IMR-90 (cell line): ENCODE measurements around the gene LENEP. TPM values are rescaled to one million over a fixed set of nuclear protein-coding genes. Genes with fewer than 3 reads are reported as not detected.

Source experiments
- ATAC-seq: fragments of 200-7000 bp; cut with Tn5 transposase; 2 replicates; pipeline ENCODE4 v1.9.1; 2020; ENCODE audit warnings: low read depth, mild to moderate bottlenecking, moderate library complexity
- BruUV-seq: library from RNA; stranded (reverse); fragments of 400-500 nt; replicated peaks from 2 replicates; lab custom pipeline; 2021; lab: Mats Ljungman, UMichigan
- CTCF ChIA-PET: fragments of 300-600 bp; formaldehyde crosslinking; extraction: SDS; loops from one replicate; lab custom pipeline; 2021; ENCODE audit warnings: antibody characterized with exemption; lab: Yijun Ruan, JAX
- POLR2A ChIA-PET: fragments of 300-600 bp; sonication (Branson Sonifier 250); formaldehyde crosslinking; loops from one replicate; lab custom pipeline; 2022; ENCODE audit warnings: antibody characterized with exemption; ENCODE audit not compliant: unreplicated experiment; lab: Charles Lee
- DNase-seq: peaks from one replicate; pipeline ENCODE4 v3.0.0; 2013
- H2AFZ ChIP-seq: replicated peaks from 2 replicates; pipeline ENCODE3; 2013; ENCODE audit warnings: low read length, mild to moderate bottlenecking; ENCODE audit not compliant: poor library complexity
- H2AK5ac ChIP-seq: 2 replicates; pipeline ENCODE4 v1.6.1; 2013; ENCODE audit warnings: low read depth, low read length, inconsistent platforms
- H2AK9ac ChIP-seq: replicated peaks from 2 replicates; pipeline ENCODE3; 2013; ENCODE audit warnings: mild to moderate bottlenecking, low read depth, low read length, moderate library complexity; ENCODE audit not compliant: poor library complexity
- H2BK120ac ChIP-seq: 2 replicates; pipeline ENCODE4 v1.6.1; 2013; ENCODE audit warnings: low read depth, low read length, inconsistent platforms
- H2BK15ac ChIP-seq: 3 replicates; pipeline ENCODE4 v1.6.1; 2013; ENCODE audit warnings: low read depth, low read length, inconsistent platforms
- H2BK20ac ChIP-seq: 2 replicates; pipeline ENCODE4 v1.6.1; 2013; ENCODE audit warnings: low read depth, mild to moderate bottlenecking, inconsistent platforms, low read length, moderate library complexity
- H2BK5ac ChIP-seq: 2 replicates; pipeline ENCODE4 v1.6.1; 2013; ENCODE audit warnings: mild to moderate bottlenecking, low read depth, low read length, inconsistent platforms; ENCODE audit not compliant: poor library complexity, severe bottlenecking
- H3K14ac ChIP-seq: replicated peaks from 2 replicates; pipeline ENCODE4 v1.6.1; 2013; ENCODE audit warnings: low read depth, low read length, inconsistent platforms
- H3K18ac ChIP-seq: 2 replicates; pipeline ENCODE4 v1.6.1; 2013; ENCODE audit warnings: low read depth, low read length, control low read depth
- H3K23ac ChIP-seq: 2 replicates; pipeline ENCODE4 v1.6.1; 2013; ENCODE audit warnings: low read depth, low read length, inconsistent platforms
- H3K27ac ChIP-seq: 2 replicates; pipeline ENCODE4 v1.5.1; 2013; ENCODE audit warnings: mild to moderate bottlenecking, control low read depth, low read length; ENCODE audit not compliant: insufficient read depth
- H3K27me3 ChIP-seq: 2 replicates; pipeline ENCODE4 v1.6.1; 2013; ENCODE audit warnings: low read length; ENCODE audit not compliant: control insufficient read depth, insufficient read depth
- H3K36me3 ChIP-seq: 2 replicates; pipeline ENCODE4 v1.6.1; 2013; ENCODE audit warnings: low read length, mixed read lengths; ENCODE audit not compliant: control insufficient read depth, insufficient read depth
- H3K4ac ChIP-seq: 2 replicates; pipeline ENCODE4 v1.6.1; 2013; ENCODE audit warnings: low read depth, low read length, inconsistent platforms
- H3K4me1 ChIP-seq: 2 replicates; pipeline ENCODE4 v1.6.1; 2013; ENCODE audit warnings: low read length, mixed read lengths; ENCODE audit not compliant: control insufficient read depth, insufficient read depth
- H3K4me2 ChIP-seq: 2 replicates; pipeline ENCODE4 v1.6.1; 2013; ENCODE audit warnings: low read depth, mild to moderate bottlenecking, control low read depth, low read length, moderate library complexity
- H3K4me3 ChIP-seq: 2 replicates; pipeline ENCODE4 v1.5.1; 2013; ENCODE audit warnings: low read depth, mild to moderate bottlenecking, control low read depth, low read length, moderate library complexity; ENCODE audit not compliant: insufficient read depth
- H3K56ac ChIP-seq: 2 replicates; pipeline ENCODE4 v1.6.1; 2013; ENCODE audit warnings: low read length, inconsistent platforms; ENCODE audit not compliant: insufficient read depth; ENCODE audit errors: extremely low read depth
- H3K79me1 ChIP-seq, 2 experiments: 2 replicates each; pipeline ENCODE4 v1.6.1; 2013; ENCODE audit warnings: low read length in 2 of 2, inconsistent platforms in 1 of 2, low read depth in 1 of 2
- H3K9ac ChIP-seq: 2 replicates; pipeline ENCODE4 v1.6.1; 2013; ENCODE audit warnings: low read depth, low read length, control low read depth
- H3K9me1 ChIP-seq: 2 replicates; pipeline ENCODE4 v1.6.1; 2013; ENCODE audit warnings: low read length, inconsistent platforms; ENCODE audit not compliant: insufficient read depth
- H3K9me3 ChIP-seq: 2 replicates; pipeline ENCODE4 v1.6.1; 2013; ENCODE audit warnings: low read length; ENCODE audit not compliant: control insufficient read depth, insufficient read depth
- H4K20me1 ChIP-seq: 2 replicates; pipeline ENCODE4 v1.6.1; 2013; ENCODE audit warnings: low read length, inconsistent platforms; ENCODE audit not compliant: insufficient read depth
- H4K5ac ChIP-seq: 2 replicates; pipeline ENCODE4 v1.6.1; 2013; ENCODE audit warnings: mild to moderate bottlenecking, low read depth, low read length, control low read depth
- H4K8ac ChIP-seq, 2 experiments: 2 replicates each; pipeline ENCODE4 v1.6.1; 2013; ENCODE audit warnings: low read depth in 2 of 2, low read length in 2 of 2, control low read depth in 1 of 2, inconsistent platforms in 1 of 2
- H4K91ac ChIP-seq: 2 replicates; pipeline ENCODE4 v1.6.1; 2013; ENCODE audit warnings: low read depth, low read length, inconsistent platforms; ENCODE audit not compliant: insufficient read depth
- CEBPB ChIP-seq: IDR thresholded peaks from 2 replicates; pipeline ENCODE4 v1.6.1; 2012; ENCODE audit warnings: low read depth, low read length, improper control_type of control experiment
- MAZ ChIP-seq: IDR thresholded peaks from 2 replicates; pipeline ENCODE4 v1.6.1; 2012; ENCODE audit warnings: low read depth, mild to moderate bottlenecking, low read length, improper control_type of control experiment, moderate library complexity, borderline replicate concordance
- WGBS, 2 experiments: methylation state at CpG; one replicate each; pipeline versions ENCODE4 v1.1.5 to v1.1.7; 2013; ENCODE audit warnings: missing lambda C conversion rate in 2 of 2; ENCODE audit not compliant: insufficient read length in 1 of 2; ENCODE audit errors: extremely low coverage in 2 of 2; 5-methylcytosine and 5-hydroxymethylcytosine counted together
- dilution Hi-C: fragments of 300-500 bp; cut with HindIII; formaldehyde crosslinking; loops from one replicate; pipeline ENCODE4 v1.14.3; 2018; ENCODE audit warnings: low sequenced_read_pairs; ENCODE audit not compliant: unreplicated experiment
- in situ Hi-C: fragments of 300-500 bp; cut with MboI; formaldehyde crosslinking; loops from 3 replicates; pipeline ENCODE4 v1.14.3; 2019; ENCODE audit warnings: low sequenced_read_pairs, inconsistent platforms, mixed read lengths
- intact Hi-C: fragments of 100-400 bp; cut with micrococcal nuclease; formaldehyde crosslinking; loops from 2 replicates; pipeline ENCODE4 v1.10.0; 2022
- polyA plus RNA-seq, 3 experiments: library from polyadenylated mRNA; depleted of rRNA; stranded (reverse); fragments of >200 nt; gene quantifications; 2 replicates each; pipeline ENCODE4 v1.2.3, GENCODE V29; 2012; ENCODE audit warnings: low replicate concordance in 1 of 3
- total RNA-seq: library from RNA; depleted of rRNA; stranded (reverse); fragments of >200 nt; gene quantifications from 2 replicates; pipeline ENCODE4 v1.2.3, GENCODE V29; 2012

LENEP gene
- total and polyA plus RNA-seq, 2 of the 4 experiments (the other 2 are of a cell fraction), result not detected

GRCh38 chr1:154964359-154964758, 29.0 kb upstream of the LENEP start:
- Histone ChIP-seq H2AK9ac (no peak overlapping the region), H3K4ac (no peak overlapping the region), H2BK20ac (no peak overlapping the region), H2AFZ (no peak overlapping the region), H4K20me1 (peaks cover 46% of the 10 kb centered on the region), H3K27ac (no peak overlapping the region), H3K14ac (no peak overlapping the region), H3K4me3 (no peak overlapping the region), H3K79me1 (peaks cover 28 to 80% of the 10 kb centered on the region in 2 experiments), H2BK5ac (no peak overlapping the region), H4K8ac (no peak overlapping the region), H3K18ac (no peak overlapping the region), H3K27me3 (no peaks in the 10 kb centered on the region), H3K9me3 (no peaks in the 10 kb centered on the region), H4K91ac (no peak overlapping the region), H4K5ac (no peak overlapping the region), H3K23ac (no peak overlapping the region), H3K56ac (no peak overlapping the region), H3K9me1 (no peaks in the 10 kb centered on the region), H2BK15ac (no peak overlapping the region), H2BK120ac (no peak overlapping the region), H2AK5ac (no peak overlapping the region), H3K4me2 (no peak overlapping the region), H3K9ac (no peak overlapping the region), H3K36me3 (peaks cover 60% of the 10 kb centered on the region), H3K4me1 (peaks cover 13% of the 10 kb centered on the region)
- DNase-seq, result no peak
- no TSS peak for BruUV-seq
- ATAC-seq, result no peak
- ChIA-PET POLR2A (no interaction called here), CTCF (interaction anchor here (1.1 kb wide), 1 partner anchor 8 kb away, joined by 3 read pairs; the partner anchor contains the start of gene PBXIP1)
- dilution Hi-C loops, result no loop called here
- TF ChIP-seq MAZ, result no peak
- TF ChIP-seq CEBPB, result peak; percentile 60
- intact Hi-C loops, result no loop called here
- in situ Hi-C loops, result no loop called here
- WGBS, 2 experiments, result no CpG with 5 or more reads among the region's 6 CpGs
